Endodermal cell (in vitro differentiated cells): ENCODE measurements around the gene MACROD2. TPM values are rescaled to one million over a fixed set of nuclear protein-coding genes. Genes with fewer than 3 reads are reported as not detected.

ENCODE experiments used
- DNase-seq: peaks from one replicate; pipeline ENCODE4 v3.0.0-alpha.2; 2017
- H3K27ac ChIP-seq: 2 replicates; pipeline ENCODE4 v1.5.1; 2013; ENCODE audit warnings: mild to moderate bottlenecking, low read depth, low read length, moderate library complexity
- H3K27me3 ChIP-seq: 2 replicates; pipeline ENCODE4 v1.6.1; 2013; ENCODE audit warnings: mild to moderate bottlenecking, low read length, moderate library complexity; ENCODE audit not compliant: insufficient read depth, control insufficient read depth, poor library complexity, severe bottlenecking
- H3K36me3 ChIP-seq: 2 replicates; pipeline ENCODE4 v1.7.0; 2013; ENCODE audit warnings: mild to moderate bottlenecking, low read length, moderate library complexity; ENCODE audit not compliant: control insufficient read depth, insufficient read depth
- H3K4me1 ChIP-seq: one replicate; pipeline ENCODE4 v1.7.0; 2013; ENCODE audit warnings: low read length; ENCODE audit not compliant: control insufficient read depth, insufficient read depth
- H3K4me3 ChIP-seq: 2 replicates; pipeline ENCODE4 v1.5.1; 2013; ENCODE audit warnings: mild to moderate bottlenecking, low read length, moderate library complexity
- H3K9ac ChIP-seq: 2 replicates; pipeline ENCODE4 v1.6.1; 2013; ENCODE audit warnings: mild to moderate bottlenecking, low read length, moderate library complexity; ENCODE audit not compliant: poor library complexity, severe bottlenecking; ENCODE audit errors: extremely low read depth
- H3K9me3 ChIP-seq: 2 replicates; pipeline ENCODE4 v1.6.1; 2013; ENCODE audit warnings: mild to moderate bottlenecking, low read length, moderate library complexity; ENCODE audit not compliant: control insufficient read depth
- H3K27ac Mint-ChIP-seq: 2 replicates; pipeline ENCODE4 v1.8.0; 2020; ENCODE audit warnings: mixed read lengths
- H3K27me3 Mint-ChIP-seq: 2 replicates; pipeline ENCODE4 v1.8.0; 2021; ENCODE audit warnings: mild to moderate bottlenecking, mixed read lengths; ENCODE audit not compliant: insufficient read depth
- H3K36me3 Mint-ChIP-seq: 2 replicates; pipeline ENCODE4 v1.8.0; 2020; ENCODE audit warnings: low read depth, mixed read lengths
- H3K4me1 Mint-ChIP-seq: 2 replicates; pipeline ENCODE4 v1.8.0; 2020; ENCODE audit warnings: mixed read lengths
- H3K4me3 Mint-ChIP-seq: 2 replicates; pipeline ENCODE4 v1.8.0; 2020; ENCODE audit warnings: mild to moderate bottlenecking, moderate library complexity, mixed read lengths
- H3K9me3 Mint-ChIP-seq: 2 replicates; pipeline ENCODE4 v1.8.0; 2020; ENCODE audit warnings: mild to moderate bottlenecking, mixed read lengths
- WGBS, 2 experiments: methylation state at CpG; one replicate each; pipeline versions ENCODE4 v1.1.5 to v1.1.7; 2013; ENCODE audit warnings: missing lambda C conversion rate in 2 of 2, mixed read lengths in 1 of 2; ENCODE audit not compliant: insufficient coverage in 1 of 2, insufficient read length in 1 of 2; 5-methylcytosine and 5-hydroxymethylcytosine counted together
- total RNA-seq, 2 donors: library from RNA; stranded (reverse); fragmentation: NEBNext Ultra II Directional in 1 of 2; extraction: Animal tissue kit (Norgen Biotek cat#: 25700) in 1 of 2; gene quantifications; 2 replicates in 1 of 2; 3 replicates in 1 of 2; pipeline ENCODE4 v1.2.1, GENCODE V29; 2021
- TF ChIP-seq, protein P1 (sequence below): fragments of 200-600 bp; sonication (generic); conservative IDR thresholded peaks from 2 replicates; pipeline ENCODE4 v1.5.0; 2021; ENCODE audit warnings: antibody characterized with exemption, mild to moderate bottlenecking

MACROD2 gene
- total RNA-seq, 2 donors from 2014 or later, result 2.3 to 4.8 TPM

DNA sequence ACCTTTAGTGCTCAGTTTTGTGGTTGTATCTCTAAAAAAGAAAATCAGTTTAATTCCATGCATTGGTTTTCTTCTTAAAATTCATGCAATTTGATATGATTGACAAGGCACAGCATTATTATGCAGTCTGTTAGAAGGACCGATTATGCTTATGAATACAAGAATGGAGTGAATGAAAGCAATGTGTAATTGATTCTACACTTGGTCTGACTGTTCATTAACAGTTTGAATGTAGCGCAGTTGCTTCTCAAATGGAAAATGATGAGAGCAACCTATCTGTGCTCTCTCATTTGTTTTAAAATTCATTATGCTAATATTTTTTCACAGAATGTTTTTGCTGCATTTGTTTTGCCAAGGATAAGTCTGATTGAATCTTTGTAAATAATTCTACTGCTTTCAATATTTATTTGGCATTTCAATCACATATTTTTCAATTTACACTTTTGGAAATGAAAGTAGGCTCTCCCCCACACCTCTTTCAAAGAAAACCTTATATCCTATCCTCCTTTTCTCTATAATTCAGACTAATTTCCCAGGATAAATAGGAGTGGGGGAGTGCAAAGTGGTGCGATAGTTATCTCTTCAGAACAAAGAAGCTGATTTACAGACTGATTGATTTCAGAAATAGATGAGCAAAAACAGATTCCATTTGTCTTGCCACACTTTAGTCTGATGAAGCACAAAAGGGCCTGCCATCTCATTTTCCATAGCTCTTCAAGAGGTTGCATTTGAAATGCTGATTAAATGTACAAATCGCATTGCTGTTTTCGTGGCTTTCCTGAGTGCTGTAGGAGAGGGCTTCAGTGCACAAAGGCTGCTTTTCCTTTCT lies 1227.4 kb downstream of the MACROD2 start:
- Histone ChIP-seq H3K4me3 (no peak overlapping the region), H3K4me1 (no peaks in the 10 kb centered on the region), H3K9ac (no peak overlapping the region), H3K9me3 (no peaks in the 10 kb centered on the region), H3K27me3 (no peaks in the 10 kb centered on the region), H3K27ac (peak overlapping the region; percentile 46), H3K36me3 (no peaks in the 10 kb centered on the region)
- WGBS, 2 experiments, result 83 to 91% methylated on average over 4 to 5 of the region's 5 CpGs
- TF ChIP-seq, protein P1, sequence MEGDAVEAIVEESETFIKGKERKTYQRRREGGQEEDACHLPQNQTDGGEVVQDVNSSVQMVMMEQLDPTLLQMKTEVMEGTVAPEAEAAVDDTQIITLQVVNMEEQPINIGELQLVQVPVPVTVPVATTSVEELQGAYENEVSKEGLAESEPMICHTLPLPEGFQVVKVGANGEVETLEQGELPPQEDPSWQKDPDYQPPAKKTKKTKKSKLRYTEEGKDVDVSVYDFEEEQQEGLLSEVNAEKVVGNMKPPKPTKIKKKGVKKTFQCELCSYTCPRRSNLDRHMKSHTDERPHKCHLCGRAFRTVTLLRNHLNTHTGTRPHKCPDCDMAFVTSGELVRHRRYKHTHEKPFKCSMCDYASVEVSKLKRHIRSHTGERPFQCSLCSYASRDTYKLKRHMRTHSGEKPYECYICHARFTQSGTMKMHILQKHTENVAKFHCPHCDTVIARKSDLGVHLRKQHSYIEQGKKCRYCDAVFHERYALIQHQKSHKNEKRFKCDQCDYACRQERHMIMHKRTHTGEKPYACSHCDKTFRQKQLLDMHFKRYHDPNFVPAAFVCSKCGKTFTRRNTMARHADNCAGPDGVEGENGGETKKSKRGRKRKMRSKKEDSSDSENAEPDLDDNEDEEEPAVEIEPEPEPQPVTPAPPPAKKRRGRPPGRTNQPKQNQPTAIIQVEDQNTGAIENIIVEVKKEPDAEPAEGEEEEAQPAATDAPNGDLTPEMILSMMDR, result no peak
- H3K9me3 Mint-ChIP-seq, result no peaks in the 10 kb centered on the region
- H3K27ac Mint-ChIP-seq, result peak overlapping the region; percentile 19
- no peaks in the 10 kb centered on the region for H3K36me3 Mint-ChIP-seq
- no peak overlapping the region for H3K4me3 Mint-ChIP-seq
- no peaks in the 10 kb centered on the region for H3K27me3 Mint-ChIP-seq
- peaks cover 19% of the 10 kb centered on the region for H3K4me1 Mint-ChIP-seq
- no peak for DNase-seq

DNA sequence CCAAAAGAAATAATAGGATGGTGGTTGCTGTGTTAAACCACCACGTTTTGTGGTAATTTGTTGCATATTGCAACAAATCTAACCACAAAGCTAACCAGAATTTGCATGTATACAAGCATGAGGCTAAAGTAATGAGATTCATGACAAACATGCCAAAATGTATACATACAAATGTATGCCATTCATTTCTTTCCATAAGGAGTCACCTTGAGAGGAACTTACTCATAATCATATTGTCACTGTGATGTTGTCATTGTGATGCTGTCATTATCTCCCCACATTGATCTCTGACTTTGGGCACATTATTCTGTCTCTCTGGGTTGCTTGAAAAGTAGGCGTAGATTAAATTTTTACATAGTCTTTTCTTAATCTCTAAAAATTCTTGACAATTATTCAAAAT lies 1228.9 kb downstream of the MACROD2 start:
- Mint-ChIP-seq H3K9me3 (no peaks in the 10 kb centered on the region), H3K4me3 (no peak overlapping the region), H3K27me3 (no peaks in the 10 kb centered on the region), H3K4me1 (peaks cover 19% of the 10 kb centered on the region), H3K27ac (no peak overlapping the region), H3K36me3 (no peaks in the 10 kb centered on the region)
- Histone ChIP-seq H3K4me1 (no peaks in the 10 kb centered on the region), H3K9ac (no peak overlapping the region), H3K27me3 (no peaks in the 10 kb centered on the region), H3K36me3 (no peaks in the 10 kb centered on the region), H3K9me3 (no peaks in the 10 kb centered on the region), H3K4me3 (no peak overlapping the region), H3K27ac (no peak overlapping the region)
- TF ChIP-seq, protein P1, result no peak
- no peak for DNase-seq
- WGBS, 2 experiments, result 92% methylated on average over 1 of the region's 2 CpGs; no CpG with 5 or more reads in 1 of the 2 experiments

DNA sequence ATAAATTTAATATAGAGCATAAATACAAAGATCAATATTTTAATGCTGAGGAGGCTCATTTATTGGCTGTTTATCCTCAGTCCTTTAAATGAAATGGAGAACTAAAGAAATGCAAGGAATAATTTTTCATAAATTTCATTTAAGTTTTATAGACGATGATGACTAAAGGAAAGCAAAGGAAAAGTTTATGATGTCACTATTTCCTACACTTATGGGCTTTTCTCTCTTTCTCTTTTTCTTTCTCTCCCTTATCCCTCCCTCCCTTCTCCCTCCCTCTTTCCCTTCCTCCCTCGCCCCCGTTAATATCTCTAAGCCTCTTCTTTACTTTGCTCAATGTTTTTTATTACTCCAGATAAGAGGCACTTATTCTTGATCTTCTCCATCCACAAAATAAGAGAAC lies 1231.8 kb downstream of the MACROD2 start:
- DNase-seq, result no peak
- WGBS, 2 experiments, result 96% methylated on average over 3 of the region's 3 CpGs; no CpG with 5 or more reads in 1 of the 2 experiments
- H3K4me1 Mint-ChIP-seq, result peaks cover 10% of the 10 kb centered on the region
- Histone ChIP-seq H3K27me3 (no peaks in the 10 kb centered on the region), H3K4me3 (no peak overlapping the region), H3K36me3 (no peaks in the 10 kb centered on the region), H3K9me3 (no peaks in the 10 kb centered on the region), H3K27ac (no peak overlapping the region), H3K4me1 (no peaks in the 10 kb centered on the region), H3K9ac (no peak overlapping the region)
- no peak overlapping the region for H3K27ac Mint-ChIP-seq
- H3K4me3 Mint-ChIP-seq, result no peak overlapping the region
- H3K36me3 Mint-ChIP-seq, result no peaks in the 10 kb centered on the region
- no peaks in the 10 kb centered on the region for H3K27me3 Mint-ChIP-seq
- no peaks in the 10 kb centered on the region for H3K9me3 Mint-ChIP-seq
- TF ChIP-seq, protein P1, result no peak
